HCT116 (cell line): ENCODE measurements around the gene GOLGA1.

Experiments
- CTCF ChIP-seq, 3 experiments: fragments of 200-600 bp in 1 of 3; sonication (generic) in 1 of 3; IDR thresholded peaks in 2 of 3; conservative IDR thresholded peaks in 1 of 3; 2 replicates each; pipeline ENCODE4 v1.5.1; 2012 to 2017; ENCODE audit warnings: low read depth in 2 of 3, low read length in 2 of 3, antibody characterized with exemption in 1 of 3, borderline replicate concordance in 1 of 3, control low read depth in 1 of 3, mild to moderate bottlenecking in 1 of 3, mixed read lengths in 1 of 3, mixed run types in 1 of 3, moderate library complexity in 1 of 3; ENCODE audit not compliant: insufficient read depth in 1 of 3
- EGR1 ChIP-seq: IDR thresholded peaks from 2 replicates; pipeline ENCODE4 v1.6.1; 2012; ENCODE audit warnings: low read depth
- ZBTB33 ChIP-seq: IDR thresholded peaks from 2 replicates; pipeline ENCODE4 v1.6.1; 2011; ENCODE audit warnings: mild to moderate bottlenecking, low read length, moderate library complexity; ENCODE audit not compliant: insufficient replicate concordance; ENCODE audit errors: extremely low read depth
- ZFX ChIP-seq: fragments of 450-650 bp; IDR thresholded peaks from 2 replicates; pipeline ENCODE4 v1.6.1; 2017
- ZNF274 ChIP-seq: fragments of 200-500 bp; sonication (Bioruptor generic); IDR thresholded peaks from 2 replicates; pipeline ENCODE4 v1.6.1; 2014; ENCODE audit warnings: mild to moderate bottlenecking, low read depth, low read length, inconsistent platforms

GRCh38 chr9:124863371-124863871, 77.5 kb downstream of the GOLGA1 start:
- TF ChIP-seq CTCF (IDR thresholded peaks at IDR 0.05 in 2 of 3, conservative IDR thresholded peaks at IDR 0.05 in 1 of 3; ENCODE audit: borderline replicate concordance in 1 of 3, insufficient read depth in 1 of 3, low read depth in 2 of 3, low read length in 2 of 3) (no peak), ZBTB33 (no peak), ZNF274 (no peak), EGR1 (no peak), ZFX (no peak)
